Left kidney (tissue), 2 donors: ENCODE measurements around the gene IVL. TPM values are rescaled to one million over a fixed set of nuclear protein-coding genes. Genes with fewer than 3 reads are reported as not detected.

ENCODE experiments used
- DNase-seq: peaks from one replicate; pipeline ENCODE4 v3.0.0-alpha.2; 2013
- polyA plus RNA-seq: library from polyadenylated mRNA; unstranded; fragments of 120-200 nt; gene quantifications from one replicate; pipeline ENCODE4 v1.2.1, GENCODE V29; 2013; ENCODE audit not compliant: insufficient read length

Gene IVL
- polyA plus RNA-seq, 1 donor = 0.23 TPM

- no peak for DNase-seq
These were observed 21.5 kb upstream of the IVL start for GRCh38 chr1:152886758-152887409.

DNA sequence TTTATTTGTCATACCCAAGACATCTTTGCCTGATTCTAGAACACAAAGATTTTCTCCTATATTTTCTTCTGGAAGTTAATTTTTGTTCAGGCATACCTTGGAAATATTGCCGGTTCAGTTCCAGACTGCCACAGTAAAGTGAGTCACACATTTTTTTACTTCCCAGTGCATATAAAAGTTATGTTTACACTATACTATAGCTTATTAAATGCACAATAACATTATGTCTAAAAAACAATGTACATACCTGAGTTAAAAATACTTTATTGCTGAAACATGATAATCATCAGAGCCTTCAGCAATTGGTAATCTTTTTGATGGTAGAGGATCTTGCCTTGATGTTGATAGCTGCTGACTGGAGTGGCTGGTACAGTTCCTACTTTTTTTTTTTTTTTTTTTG lies 20.2 kb upstream of the IVL start:
- DNase-seq = no peak

- DNase-seq = no peak
These were observed 9.3 kb upstream of the IVL start for GRCh38 chr1:152899027-152899426.

DNA sequence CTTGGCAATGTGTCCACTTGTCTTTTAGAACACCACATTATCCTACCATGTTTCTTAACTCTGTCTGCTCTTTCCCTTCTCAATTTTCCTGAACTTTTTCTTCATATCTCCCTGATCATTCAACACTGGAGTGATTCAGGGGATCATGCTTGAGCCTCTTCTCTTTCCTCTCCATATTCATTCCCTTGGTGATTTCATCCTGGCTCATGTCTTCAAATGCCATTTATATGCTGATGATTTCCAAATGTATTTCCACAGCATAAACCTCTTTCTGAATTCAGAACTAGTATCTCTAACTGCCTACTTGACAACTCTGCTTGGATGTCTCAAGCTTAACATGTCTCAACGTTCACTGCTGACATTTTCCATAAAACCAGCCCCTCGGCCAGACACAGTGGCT lies 8.5 kb upstream of the IVL start:
- no peak for DNase-seq

DNA sequence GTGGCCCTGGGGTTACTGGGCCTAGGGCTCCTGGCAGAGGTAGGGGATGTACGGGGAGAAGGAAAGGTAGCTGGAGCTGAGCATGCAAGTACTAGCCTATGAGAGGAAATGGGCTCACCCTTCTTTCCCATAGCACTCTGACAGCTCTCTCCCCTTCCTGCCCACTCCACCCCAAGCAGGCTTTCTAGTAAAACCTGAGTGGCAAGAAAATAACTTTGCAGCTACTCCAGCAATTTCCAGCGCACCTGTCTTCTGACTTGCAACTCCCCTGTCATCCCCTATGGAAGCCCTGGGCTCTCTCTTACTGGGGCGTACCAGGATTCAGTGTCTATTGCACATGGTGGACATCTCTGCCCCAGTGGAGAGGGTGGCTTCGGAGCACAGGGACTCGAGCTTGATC lies 6.7 kb upstream of the IVL start:
- DNase-seq = no peak

- peak; percentile 45 for DNase-seq
These were observed 5.7 kb upstream of the IVL start for GRCh38 chr1:152902636-152903035.

DNA sequence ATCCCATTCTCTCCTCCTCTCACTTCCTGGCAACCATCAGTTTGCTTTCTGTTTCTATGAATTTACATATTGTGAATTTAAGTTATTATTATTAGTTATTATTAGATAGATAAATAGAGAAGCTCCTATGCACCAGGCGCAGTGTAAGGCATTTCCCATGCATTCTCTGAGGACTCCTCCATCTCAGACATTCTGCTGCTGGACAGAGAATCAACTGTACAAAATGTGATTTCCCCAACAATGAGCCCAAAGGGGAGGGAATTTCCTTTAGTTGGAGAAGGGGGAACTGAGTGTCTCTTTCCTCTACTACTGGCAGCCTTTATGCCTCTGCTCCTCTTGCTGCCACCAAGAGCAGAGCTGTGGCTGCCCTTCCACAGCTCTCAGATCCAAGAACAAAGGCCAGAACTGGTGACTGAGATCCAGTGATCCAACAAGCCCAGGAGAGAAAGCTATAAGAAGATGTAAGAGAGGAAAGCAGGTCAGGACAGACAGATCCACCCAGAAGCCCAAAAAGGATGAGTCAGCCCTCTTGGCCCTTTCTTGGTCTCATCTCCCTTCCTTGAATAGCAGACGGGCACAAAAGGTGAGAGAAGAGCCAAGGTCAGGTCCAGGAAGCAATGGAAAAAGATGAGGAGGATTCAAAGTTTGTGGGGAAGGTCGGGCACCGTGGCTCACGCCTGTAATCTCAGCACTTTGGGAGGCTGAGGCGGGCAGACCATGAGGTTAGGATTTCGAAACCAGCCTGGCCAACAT lies 3.5 kb upstream of the IVL start:
- DNase-seq = no peak

DNA sequence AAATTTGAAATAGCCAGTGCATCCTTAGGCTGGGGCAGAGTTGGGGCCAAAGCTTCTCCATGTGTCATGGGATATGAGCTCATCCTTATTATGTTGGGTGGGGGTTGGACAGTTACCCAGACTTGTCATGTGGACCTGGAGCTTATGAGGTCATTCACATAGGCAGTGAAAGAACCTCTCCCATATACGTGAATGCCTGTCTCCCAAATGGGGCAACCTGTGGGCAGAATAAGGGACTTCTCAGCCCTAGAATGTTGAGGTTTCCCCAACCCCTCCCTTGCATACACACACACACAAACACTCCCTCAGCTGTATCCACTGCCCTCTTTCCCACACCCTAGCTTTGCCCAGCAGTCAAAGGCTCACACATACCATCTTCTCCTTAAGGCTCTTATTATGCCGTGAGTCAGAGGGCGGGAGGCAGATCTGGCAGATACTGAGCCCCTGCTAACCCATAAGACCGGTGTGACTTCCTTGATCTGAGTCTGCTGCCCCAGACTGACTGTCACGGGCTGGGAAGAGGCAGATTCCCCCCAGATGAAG lies 2.3 kb upstream of the IVL start:
- no peak for DNase-seq

- no peak for DNase-seq
These were observed 860 bp downstream of the IVL start for GRCh38 chr1:152909206-152909605.

DNA sequence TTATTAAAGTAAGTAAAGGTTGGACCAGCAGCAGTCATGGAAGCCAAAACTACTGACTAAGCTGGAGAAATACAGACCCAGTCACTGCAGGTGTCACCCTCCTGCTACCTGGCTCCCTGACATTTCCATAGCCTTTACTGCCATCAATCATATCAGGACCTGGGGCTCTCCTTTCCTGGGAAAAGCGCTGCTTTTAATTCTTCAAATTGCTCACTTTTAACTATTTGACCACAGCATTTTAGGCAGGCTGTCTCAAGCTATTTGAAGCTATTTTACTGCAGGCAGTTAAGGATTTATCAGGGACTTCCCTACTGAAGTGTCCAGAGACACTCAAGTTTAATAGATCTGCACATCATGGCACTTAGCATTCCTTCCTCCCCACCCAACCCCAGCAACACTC lies 4.1 kb downstream of the IVL start:
- DNase-seq = no peak

- no peak for DNase-seq
These were observed 4.6 kb downstream of the IVL start for GRCh38 chr1:152912900-152913299.

GRCh38 chr1:152917794-152918193 lies 9.4 kb downstream of the IVL start:
- peak; percentile 11 for DNase-seq

DNA sequence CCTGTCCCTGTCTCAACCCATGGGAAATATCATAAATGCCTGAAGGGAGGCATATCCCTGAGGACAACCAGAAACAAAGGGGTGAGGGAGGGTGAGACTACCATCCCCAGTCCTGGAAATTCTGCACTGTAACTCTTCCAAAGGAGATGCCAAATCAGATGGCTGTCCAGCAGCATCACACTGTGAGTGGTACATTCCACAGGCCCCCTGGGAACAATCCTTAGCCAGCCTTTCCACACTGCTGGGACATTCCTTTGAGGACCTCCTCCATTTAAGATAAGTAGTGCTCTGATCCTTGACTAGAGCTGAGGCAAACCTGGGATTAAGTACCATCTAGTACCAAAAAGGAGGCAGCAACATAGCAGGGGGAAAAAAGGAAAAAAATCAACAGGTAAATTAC lies 10.7 kb downstream of the IVL start:
- DNase-seq = no peak

- no peak for DNase-seq
These were observed 15.8 kb downstream of the IVL start for GRCh38 chr1:152924191-152924590.

- no peak for DNase-seq
These were observed 17.7 kb downstream of the IVL start for GRCh38 chr1:152926091-152926490.

DNA sequence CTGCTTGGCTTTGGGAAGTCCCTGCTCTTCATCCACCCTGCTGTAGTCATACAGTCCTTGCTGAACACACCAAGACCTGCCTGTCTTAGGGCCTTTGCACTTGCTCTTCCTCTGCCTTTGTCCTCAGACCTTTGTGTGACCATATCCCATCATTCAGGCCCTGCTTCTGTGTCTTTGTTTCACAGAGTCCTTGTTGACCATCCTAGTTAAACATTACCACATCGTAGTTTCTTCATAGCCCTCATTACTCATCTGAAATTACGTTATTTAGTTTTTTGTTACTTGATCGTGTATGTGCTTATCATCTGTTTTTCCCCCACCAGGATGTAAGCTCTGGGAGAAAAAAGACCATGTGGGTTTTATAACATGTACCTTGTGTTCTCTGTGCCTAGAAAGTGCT lies 20.3 kb downstream of the IVL start:
- no peak for DNase-seq

- DNase-seq = no peak
These were observed 23.9 kb downstream of the IVL start for GRCh38 chr1:152932170-152932811.

- DNase-seq = no peak
These were observed 24.9 kb downstream of the IVL start for GRCh38 chr1:152933196-152933595.

DNA sequence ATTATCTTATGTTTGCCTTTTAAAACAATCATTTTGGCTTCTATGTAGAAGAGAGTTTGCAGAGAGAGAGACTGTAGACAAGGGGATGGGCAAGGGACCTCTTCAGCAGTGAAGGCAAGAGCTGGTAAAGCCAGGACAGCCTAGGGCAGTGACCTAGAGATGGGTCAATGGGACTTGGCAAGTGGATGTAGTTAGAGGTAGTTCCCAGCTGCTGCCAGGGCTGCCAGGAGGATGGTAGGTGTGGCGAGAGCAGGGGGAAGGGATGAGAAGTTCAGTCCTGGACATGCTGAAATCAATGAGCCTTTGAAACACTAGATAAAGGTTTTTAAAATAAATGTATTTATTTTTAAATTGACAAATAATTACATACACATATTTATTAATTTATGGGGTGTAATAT lies 32.3 kb downstream of the IVL start:
- no peak for DNase-seq

GRCh38 chr1:152941037-152941711 lies 32.8 kb downstream of the IVL start:
- no peak for DNase-seq

DNA sequence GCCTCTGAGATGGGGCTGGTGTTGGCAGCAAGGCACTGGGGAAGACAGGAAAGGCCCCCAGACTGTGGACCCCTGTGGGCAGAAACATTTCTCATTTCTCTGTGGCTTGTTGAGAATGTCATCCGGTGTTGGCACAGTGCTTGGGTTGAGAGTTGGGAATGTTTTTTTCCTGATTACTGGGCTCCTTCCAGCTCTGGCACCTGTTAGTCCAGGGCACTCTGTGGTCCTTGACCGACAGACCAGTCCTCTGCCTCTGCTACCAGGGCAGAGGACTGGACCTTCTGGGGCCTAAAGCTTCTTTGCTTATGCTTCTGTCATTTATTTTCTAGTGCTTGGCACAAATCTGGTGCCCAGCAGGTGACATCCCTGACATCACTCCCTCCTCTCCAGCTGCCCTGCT lies 33.8 kb downstream of the IVL start:
- DNase-seq = no peak

DNA sequence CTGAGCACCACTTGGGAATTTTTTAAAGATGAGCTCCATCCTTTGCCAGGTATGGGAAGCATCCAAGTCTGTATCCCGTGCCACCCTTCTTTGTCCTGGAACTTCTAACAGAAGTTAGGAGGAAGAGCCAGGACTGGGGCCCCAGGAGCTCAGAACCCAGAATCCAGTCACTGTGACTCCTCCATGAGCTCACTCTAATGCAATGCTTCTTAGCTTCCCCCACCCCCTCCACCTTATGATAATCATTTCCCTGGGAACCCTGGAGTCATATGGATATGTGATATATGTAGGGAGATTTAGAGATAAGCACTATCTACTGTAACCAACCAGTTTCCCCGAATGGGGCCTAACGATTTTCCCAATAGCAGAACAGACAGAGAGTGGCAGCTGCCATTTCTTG lies 37.9 kb downstream of the IVL start:
- DNase-seq = no peak
